KOPT-K1 (cell line): ENCODE measurements around the gene SMIM5.

ENCODE experiments used
- H3K27ac ChIP-seq: fragments of 200-600 bp; sonication (generic); 2 replicates; pipeline ENCODE4 v1.5.1; 2016; ENCODE audit warnings: antibody characterized with exemption, mild to moderate bottlenecking, low read depth, low read length; ENCODE audit not compliant: poor library complexity, severe bottlenecking
- H3K36me3 ChIP-seq: fragments of 200-600 bp; sonication (generic); 2 replicates; pipeline ENCODE4 v1.5.1; 2017; ENCODE audit warnings: antibody characterized with exemption, mild to moderate bottlenecking, low read length, moderate library complexity; ENCODE audit not compliant: insufficient read depth
- H3K9me3 ChIP-seq: fragments of 200-600 bp; sonication (generic); 2 replicates; pipeline ENCODE4 v1.5.1; 2017; ENCODE audit warnings: antibody characterized with exemption, low read length, mild to moderate bottlenecking; ENCODE audit not compliant: insufficient read depth, poor library complexity, severe bottlenecking

SMIM5 gene

DNA sequence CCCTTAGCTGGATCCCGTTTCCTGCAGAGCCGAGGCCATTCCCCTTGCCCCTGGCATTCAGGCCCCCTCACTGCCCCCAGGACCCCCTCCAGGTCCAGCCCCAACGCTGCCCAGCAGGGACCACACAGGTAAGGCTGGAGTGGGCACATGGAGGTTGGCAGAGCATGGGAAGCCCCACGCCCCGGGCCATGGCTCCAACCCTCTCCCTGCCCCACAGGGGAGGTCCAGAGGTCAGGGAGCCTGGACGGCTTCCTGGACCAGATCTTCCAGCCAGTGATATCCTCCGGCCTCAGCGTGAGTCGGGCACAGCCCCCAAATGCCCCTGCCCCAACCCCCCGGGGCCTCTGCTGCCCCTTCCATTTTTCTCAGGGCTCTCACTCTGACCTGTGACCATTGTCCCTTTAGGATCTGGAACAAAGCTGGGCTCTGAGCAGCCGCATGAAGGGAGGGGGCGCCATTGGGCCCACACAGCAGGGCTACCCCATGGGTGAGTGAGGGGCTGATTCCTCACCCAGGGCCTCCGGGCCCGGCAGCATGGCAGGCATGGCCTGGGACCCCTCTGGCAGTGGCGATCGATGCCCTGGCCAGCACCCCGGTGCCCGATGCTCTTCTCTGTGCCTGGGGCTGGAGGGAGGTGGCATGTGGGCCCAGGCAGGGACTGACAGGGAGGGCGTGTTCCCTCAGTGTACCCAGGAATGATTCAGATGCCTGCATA, 18.5 kb upstream of the SMIM5 start:
- no peaks in the 10 kb centered on the region for H3K9me3 ChIP-seq
- H3K27ac ChIP-seq = no peak overlapping the region
- no peaks in the 10 kb centered on the region for H3K36me3 ChIP-seq

DNA sequence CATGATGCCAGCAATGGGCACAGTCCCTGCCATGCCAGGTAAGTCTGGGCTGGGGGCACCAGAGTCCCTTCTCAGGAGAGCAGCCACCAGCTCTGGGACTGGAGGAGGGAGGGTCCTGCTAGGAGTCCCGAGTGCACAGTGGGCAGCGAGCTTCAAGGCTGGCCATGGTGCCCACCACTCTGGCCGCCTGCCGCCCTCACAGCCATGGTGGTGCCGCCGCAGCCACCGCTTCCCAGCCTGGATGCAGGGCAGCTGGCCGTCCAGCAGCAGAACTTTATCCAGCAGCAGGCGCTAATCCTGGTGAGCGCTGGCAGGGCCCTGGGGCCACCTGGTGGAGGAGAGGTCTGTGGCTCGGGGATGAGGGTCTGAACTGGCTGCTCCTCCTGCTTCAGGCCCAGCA, 17.9 kb upstream of the SMIM5 start:
- H3K27ac ChIP-seq = no peak overlapping the region

DNA sequence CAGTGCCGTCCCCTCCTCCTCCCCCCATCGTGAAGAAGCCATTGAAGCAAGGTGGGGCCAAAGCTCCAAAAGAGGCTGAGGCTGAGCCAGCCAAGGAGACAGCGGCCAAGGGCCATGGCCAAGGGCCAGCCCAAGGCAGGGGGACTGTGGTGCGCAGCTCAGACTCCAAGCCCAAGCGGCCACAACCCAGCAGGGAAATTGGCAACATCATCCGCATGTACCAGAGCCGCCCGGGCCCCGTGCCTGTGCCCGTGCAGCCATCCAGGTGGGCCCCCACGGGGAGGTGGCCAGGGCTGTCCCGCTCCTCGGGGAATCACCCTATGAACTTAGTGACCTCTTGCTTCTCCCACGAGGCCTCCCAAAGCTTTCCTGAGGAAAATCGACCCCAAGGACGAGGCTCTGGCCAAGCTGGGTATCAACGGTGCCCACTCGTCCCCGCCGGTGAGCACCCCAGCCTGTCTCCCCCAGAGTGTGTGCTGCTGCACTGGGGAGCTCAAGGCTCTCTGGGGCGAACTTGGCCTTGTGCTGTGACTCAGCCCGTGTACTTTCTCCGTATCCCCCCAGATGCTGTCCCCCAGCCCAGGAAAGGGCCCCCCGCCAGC, 16.6 kb upstream of the SMIM5 start:
- H3K27ac ChIP-seq = no peak overlapping the region

More for the DNA sequence above, 17.9 kb upstream of the SMIM5 start:
- Histone ChIP-seq H3K36me3 (no peaks in the 10 kb centered on the region), H3K9me3 (no peaks in the 10 kb centered on the region)

DNA sequence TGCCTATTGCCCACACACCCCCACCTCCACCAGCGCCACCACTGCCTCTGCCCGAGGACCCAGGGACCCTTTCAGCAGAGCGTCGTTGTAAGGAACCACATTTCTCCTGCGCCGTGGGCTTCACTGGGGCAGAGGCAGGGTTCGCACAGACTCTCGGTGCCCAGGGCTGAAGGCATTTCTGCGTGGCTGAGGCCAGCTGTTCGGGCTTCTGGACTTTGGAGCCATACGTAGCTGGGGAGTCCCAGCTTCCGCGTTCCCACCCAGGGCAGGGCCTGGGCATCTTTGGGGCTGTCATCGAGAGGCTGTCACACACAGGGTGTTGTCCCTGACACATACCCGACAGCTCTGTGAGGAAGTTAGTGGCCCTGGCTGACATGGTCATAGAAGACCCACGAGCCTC, 16.0 kb upstream of the SMIM5 start:
- H3K9me3 ChIP-seq = no peaks in the 10 kb centered on the region
- no peaks in the 10 kb centered on the region for H3K36me3 ChIP-seq

More for the DNA sequence above, 16.6 kb upstream of the SMIM5 start:
- no peaks in the 10 kb centered on the region for H3K36me3 ChIP-seq
- no peaks in the 10 kb centered on the region for H3K9me3 ChIP-seq

DNA sequence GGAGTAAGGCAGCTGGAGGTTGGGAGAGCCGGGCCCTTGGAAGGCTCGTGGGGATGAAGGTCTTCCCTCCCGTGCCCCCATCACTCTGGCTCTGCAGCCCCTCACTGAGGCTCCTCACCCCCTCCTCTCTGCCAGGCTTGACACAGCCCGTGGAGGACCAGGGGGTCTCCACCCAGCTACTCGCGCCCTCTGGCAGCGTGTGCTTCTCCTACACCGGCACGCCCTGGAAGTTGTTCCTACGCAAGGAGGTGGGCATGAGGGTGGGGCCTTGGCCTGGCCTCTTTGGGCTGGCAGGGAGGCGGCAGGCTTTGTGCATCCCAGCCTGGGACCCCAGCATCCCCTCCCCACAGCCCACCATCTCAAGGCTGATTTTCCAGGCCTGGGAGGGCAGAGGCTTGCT, 15.6 kb upstream of the SMIM5 start:
- H3K36me3 ChIP-seq = no peaks in the 10 kb centered on the region
- H3K9me3 ChIP-seq = no peaks in the 10 kb centered on the region
- H3K27ac ChIP-seq = no peak overlapping the region

More for the DNA sequence above, 16.0 kb upstream of the SMIM5 start:
- no peak overlapping the region for H3K27ac ChIP-seq

DNA sequence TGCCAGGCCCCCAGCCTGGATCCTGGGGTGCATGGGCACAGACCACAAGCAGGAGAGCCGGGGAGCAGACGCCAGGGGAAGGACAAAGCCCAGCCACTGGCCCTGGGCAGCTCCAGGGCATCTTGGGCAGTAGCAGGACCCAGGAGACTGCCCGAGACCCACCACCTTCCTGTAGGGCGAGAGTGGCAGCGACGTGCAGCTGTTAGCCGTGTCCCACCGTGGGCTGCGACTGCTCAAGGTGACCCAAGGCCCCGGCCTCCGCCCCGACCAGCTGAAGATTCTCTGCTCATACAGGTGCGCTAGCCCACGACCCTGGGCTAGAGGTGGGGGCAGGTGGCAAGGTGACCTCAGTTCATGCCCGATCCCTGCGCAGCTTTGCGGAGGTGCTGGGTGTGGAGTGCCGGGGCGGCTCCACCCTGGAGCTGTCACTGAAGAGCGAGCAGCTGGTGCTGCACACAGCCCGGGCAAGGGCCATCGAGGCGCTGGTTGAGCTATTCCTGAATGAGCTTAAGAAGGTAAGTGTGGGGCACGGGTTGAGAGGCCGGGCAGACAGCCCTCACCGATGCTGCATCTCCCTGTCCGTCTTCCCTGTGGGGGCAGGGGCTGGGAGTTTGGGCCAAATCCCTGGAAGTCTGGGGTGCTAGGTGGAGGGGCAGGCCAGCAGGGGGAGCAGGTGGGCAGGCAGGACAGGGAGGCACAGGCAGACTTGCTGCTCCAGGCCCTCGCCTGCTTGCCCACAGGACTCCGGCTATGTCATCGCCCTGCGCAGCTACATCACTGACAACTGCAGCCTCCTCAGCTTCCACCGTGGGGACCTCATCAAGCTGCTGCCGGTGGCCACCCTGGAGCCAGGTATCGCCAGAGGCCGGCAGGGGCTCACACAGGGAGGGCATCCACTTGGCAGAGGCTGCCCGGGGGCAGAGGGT, 13.5 kb upstream of the SMIM5 start:
- Histone ChIP-seq H3K9me3 (no peaks in the 10 kb centered on the region), H3K27ac (no peak overlapping the region), H3K36me3 (no peaks in the 10 kb centered on the region)

DNA sequence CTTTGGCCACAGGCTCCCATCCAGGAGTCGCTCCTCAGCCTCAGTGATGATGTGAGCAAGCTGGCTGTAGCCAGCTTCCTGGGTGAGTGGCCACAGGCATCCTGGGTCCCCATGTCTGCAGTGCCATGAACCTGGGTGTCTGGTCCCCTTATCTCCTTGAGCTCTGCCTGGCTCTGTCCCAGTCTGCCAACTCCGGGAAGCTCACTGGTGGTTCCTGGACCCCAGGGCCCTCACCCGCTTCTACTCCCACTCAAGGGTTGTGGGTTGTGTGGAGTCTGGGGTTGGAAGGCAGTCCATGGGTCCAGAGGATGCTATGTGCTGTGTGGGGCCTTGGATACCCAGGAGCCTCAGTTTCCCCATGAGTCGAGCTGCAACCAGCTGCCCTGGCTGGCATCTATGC, 11.7 kb upstream of the SMIM5 start:
- no peaks in the 10 kb centered on the region for H3K36me3 ChIP-seq
- no peaks in the 10 kb centered on the region for H3K9me3 ChIP-seq
- H3K27ac ChIP-seq = no peak overlapping the region

DNA sequence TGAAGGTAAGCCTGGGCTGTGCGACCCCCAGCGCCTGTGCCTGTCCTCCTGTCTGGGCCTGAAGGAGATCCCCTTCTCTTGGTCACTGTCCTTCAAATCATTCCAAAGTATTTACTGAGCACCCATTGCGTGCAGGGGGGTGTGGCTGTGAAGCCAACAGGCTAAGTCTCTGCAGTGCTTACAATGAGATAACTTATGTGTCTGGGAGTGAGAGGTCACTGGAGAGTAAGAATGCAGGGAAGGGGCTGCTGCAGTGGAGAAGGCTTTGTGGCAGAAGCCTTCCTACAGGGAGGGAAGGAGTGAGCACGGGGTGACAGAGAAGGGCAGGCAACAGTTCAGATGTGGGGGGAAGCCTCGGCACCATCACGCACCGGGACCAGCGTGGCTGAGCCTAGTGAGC, 11.2 kb upstream of the SMIM5 start:
- Histone ChIP-seq H3K9me3 (no peaks in the 10 kb centered on the region), H3K27ac (no peak overlapping the region), H3K36me3 (no peaks in the 10 kb centered on the region; the same call in 1 of the 2 replicates)

DNA sequence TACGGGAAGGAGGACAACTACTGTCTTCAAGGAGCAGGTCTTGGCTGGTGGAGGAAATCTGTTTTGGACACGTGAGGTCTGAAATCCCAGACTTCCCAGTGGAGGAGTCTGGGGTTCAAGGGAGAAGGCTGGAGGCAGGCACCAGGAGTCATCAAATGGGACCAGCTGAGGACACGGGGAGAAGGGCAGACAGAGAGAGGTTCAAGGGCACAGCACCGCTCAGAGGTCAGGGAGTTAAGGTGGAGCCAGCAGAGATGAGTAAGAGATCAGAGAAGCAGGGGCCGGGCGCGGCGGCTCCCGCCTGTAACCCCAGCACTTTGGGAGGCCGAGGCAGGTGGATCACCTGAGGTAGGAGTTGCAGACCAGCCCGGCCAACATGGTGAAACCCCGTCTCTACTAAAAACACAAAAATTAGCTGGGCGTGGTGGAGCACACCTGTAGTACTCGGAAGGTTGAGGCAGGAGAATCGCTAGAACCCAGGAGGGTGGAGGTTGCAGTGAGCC, 10.4 kb upstream of the SMIM5 start:
- Histone ChIP-seq H3K27ac (no peak overlapping the region), H3K9me3 (no peaks in the 10 kb centered on the region), H3K36me3 (peaks cover under 1% of the 10 kb centered on the region; the same call in 1 of the 2 replicates)

DNA sequence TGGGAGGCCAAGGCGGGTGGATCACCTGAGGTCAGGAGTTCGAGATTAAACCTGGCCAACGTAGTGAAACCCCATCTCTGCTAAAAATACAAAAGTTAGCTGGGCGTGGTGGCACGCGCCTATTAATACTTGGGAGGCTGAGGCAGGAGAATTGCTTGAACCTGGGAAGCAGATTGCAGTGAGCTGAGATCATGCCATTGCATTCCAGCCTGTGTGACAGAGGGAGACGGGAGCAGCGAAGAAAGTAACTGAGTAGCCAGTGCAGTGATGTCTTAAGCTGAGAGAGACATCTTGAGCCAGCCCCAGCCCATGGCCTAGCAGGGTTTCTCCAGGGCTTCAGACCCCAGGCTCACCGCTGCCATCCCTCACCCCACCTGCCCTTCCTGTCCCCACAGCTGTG, 9.8 kb upstream of the SMIM5 start:
- Histone ChIP-seq H3K27ac (no peak overlapping the region), H3K9me3 (no peaks in the 10 kb centered on the region), H3K36me3 (peaks cover 6% of the 10 kb centered on the region; the same call in 1 of the 2 replicates)

DNA sequence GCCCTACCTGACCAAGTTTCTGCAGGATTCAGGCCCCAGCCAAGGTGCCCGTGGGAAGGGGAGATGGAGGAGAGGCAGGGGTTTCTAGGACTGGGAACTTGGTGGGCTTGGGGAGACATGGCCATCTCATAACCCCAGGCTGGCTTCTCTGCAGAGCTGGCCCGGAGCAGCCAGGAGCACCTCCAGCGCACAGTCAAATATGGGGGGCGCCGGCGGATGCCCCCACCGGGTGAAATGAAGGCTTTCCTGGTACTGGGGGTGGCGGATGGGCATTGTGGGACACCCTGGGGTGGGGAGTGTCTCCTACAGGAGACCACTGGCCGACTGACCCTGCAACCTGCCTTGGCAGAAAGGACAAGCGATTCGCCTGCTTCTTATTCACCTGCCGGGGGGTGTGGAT, 9.2 kb upstream of the SMIM5 start:
- no peaks in the 10 kb centered on the region for H3K9me3 ChIP-seq
- peaks cover 11% of the 10 kb centered on the region; the same call in 1 of the 2 replicates for H3K36me3 ChIP-seq

DNA sequence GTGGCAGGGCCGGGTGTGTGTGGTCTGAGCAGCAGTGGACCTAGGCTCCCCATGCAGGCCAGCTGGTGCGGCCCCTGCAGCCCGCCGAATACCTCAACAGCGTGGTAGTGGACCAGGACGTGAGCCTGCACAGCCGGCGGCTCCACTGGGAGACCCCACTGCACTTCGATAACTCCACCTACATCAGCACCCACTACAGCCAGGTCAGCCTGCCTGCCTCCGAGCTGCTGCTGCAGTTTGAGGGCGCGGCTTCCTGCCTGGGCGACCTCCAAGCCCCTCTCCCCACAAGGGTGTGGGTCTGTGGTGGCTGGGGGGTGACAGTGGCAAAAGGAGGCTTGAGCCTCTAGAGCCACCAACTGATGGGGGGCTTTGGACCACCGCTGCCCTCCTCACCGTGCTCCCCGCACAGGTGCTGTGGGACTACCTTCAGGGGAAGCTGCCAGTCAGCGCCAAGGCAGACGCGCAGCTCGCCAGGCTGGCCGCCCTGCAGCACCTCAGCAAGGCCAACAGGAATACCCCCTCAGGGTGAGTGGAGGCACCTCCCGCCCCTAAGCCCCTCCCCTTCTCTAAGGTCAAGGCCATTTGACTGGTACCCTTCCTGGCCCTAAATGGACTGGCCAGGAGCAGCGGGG, 8.4 kb upstream of the SMIM5 start:
- H3K36me3 ChIP-seq = peaks cover 13% of the 10 kb centered on the region; the same call in 1 of the 2 replicates
- no peak overlapping the region for H3K27ac ChIP-seq
- H3K9me3 ChIP-seq = no peaks in the 10 kb centered on the region

More for the DNA sequence above, 9.2 kb upstream of the SMIM5 start:
- no peak overlapping the region for H3K27ac ChIP-seq

DNA sequence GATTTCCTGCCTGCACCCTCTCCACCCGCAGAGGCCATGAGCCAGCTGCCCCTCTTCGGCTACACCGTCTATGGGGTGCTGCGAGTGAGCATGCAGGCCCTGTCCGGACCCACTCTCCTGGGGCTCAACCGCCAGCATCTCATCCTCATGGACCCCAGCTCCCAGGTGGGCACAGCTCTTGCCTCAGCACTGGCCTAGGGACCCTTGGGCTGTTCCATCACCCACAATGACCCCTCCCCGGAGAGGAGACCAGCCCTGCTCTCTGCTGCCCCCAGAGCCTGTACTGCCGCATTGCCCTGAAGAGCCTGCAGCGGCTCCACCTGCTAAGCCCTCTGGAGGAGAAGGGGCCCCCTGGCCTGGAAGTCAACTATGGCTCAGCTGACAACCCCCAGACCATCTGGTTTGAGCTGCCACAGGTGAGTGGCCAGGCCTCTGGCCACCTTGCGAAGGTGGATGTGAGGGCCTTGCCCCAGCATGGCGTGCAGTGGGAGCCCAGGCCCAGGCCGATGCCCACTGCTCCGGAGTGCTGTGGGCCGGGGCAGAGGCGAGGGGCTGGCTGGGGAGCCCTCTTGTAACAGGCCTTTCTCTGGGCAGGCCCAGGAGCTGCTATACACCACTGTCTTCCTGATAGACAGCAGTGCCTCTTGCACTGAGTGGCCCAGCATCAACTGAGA, 7.3 kb upstream of the SMIM5 start:
- Histone ChIP-seq H3K36me3 (peaks cover 24% of the 10 kb centered on the region; the same call in 1 of the 2 replicates), H3K9me3 (no peaks in the 10 kb centered on the region), H3K27ac (no peak overlapping the region)

DNA sequence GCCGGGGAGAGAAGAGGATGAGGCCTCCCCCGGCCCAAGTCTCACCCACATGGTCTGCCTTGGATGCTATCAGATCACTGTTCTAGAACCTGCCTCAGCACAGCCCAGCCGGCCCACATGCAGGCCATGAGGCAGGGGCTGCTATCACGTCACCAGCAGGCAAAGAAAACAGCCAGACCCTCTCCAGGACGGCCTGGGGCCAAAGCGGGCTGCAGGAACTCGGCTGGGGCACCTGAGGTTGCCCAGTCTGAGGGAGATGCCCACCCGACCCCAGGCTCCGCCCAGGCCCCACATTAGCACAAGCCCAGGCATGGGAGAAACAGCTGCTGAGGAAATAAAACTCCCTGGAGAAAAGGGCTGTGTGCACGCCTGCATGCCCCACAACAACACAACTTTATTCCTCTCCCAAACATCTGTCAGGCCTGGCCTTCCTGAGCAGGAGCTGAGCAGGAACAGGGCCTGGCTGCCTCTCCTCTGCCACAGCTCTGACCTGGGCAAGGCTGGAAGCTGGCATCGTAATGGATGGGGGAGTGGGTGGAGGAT, 6.7 kb upstream of the SMIM5 start:
- no peak overlapping the region for H3K27ac ChIP-seq
- H3K9me3 ChIP-seq = no peaks in the 10 kb centered on the region
- H3K36me3 ChIP-seq = peaks cover 29% of the 10 kb centered on the region; the same call in 1 of the 2 replicates
